HL-60/S4 treated with phorbol 12-myristate 13-acetate at 8.2 ng/mL for 4 days and 3 days (cell line): ENCODE measurements around the gene RNF26.

Experiments
- in situ Hi-C: fragments of 300-500 bp; cut with MboI; formaldehyde crosslinking; loops from 2 replicates; pipeline ENCODE4 v1.15.0; 2022; ENCODE audit warnings: low sequenced_read_pairs

Gene RNF26

GRCh38 chr11:119335091-119335654 is 846 bp downstream of the RNF26 start:
- in situ Hi-C loops = no loop called here

DNA sequence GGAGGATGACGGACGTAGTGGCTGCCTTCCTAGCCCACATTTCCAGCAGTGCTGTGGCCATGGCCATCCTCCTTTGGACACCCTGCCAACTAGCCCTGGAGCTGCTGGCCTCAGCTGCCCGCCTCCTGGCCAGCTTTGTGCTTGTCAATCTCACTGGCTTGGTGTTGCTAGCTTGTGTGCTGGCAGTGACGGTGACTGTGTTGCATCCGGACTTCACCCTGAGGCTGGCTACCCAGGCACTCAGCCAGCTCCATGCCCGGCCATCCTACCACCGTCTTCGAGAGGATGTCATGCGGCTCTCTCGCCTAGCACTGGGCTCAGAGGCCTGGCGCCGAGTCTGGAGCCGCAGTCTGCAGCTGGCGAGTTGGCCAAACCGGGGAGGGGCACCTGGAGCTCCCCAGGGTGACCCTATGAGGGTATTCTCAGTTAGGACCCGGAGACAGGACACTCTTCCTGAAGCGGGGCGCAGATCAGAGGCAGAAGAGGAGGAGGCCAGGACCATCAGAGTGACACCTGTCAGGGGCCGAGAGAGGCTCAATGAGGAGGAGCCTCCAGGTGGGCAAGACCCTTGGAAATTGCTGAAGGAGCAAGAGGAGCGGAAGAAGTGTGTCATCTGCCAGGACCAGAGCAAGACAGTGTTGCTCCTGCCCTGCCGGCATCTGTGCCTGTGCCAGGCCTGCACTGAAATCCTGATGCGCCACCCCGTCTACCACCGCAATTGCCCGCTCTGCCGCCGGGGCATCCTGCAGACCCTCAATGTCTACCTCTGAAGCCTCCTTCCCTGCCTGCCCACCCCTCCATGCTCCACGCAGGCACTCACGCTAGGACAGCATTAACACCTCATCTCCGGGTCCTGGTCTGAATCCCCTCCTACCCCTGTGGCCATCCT is 1.6 kb downstream of the RNF26 start:
- in situ Hi-C loops = no loop called here

GRCh38 chr11:119336744-119337469 is 2.6 kb downstream of the RNF26 start:
- in situ Hi-C loops = no loop called here

DNA sequence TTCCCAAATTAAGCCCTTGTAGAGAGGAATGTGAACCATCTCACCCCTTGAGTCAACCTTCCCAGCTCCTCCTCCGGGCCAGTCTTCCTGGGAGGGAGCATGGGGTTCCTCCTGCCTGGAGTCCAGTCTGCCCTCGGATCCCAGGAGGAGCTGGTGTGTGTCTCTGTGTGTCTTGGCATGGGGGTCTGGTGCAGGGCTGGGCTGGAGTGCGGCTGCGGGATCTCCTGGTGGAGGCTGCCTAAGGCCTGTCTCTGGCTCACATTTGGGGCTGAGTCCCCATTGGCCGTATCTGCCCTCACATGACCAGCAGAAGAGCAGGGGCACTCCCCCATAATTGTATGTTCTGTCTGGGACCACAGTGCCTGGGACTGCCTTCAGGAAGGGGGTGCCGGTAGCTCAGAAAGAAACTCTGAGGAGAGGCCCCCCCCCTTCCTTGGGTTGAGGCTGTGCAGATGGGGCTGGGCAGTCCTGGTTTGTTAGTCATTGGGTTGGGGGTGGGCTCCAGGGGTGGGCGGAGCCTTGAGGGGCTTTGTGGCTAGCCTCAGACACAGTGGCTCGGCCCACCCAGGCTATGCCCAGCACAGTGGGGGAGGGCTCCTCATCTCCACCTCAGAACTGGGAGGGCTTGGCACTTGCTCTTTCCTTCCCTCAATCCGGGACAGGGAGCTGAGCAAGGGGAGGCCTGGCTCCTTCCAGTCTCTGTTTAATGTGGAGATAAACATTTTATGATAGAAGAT is 3.4 kb downstream of the RNF26 start:
- in situ Hi-C loops = no loop called here

- in situ Hi-C loops = no loop called here
These were observed 4.1 kb downstream of the RNF26 start for GRCh38 chr11:119338318-119338890.

- in situ Hi-C loops = no loop called here
These were observed 4.8 kb downstream of the RNF26 start for GRCh38 chr11:119338965-119339588.

- in situ Hi-C loops = no loop called here
These were observed 5.4 kb downstream of the RNF26 start for GRCh38 chr11:119339589-119340334.

GRCh38 chr11:119340335-119341221 is 6.3 kb downstream of the RNF26 start, which contains the start of gene C1QTNF5:
Gene C1QTNF5 (minus strand): TSS chr11:119340883. CDS start chr11:119340397, 486 bp downstream.
- in situ Hi-C loops = no loop called here

GRCh38 chr11:119341222-119342022 is 7.1 kb downstream of the RNF26 start:
- in situ Hi-C loops = no loop called here

GRCh38 chr11:119342023-119342300 is 7.6 kb downstream of the RNF26 start:
- in situ Hi-C loops = no loop called here

- in situ Hi-C loops = no loop called here
These were observed 8.2 kb downstream of the RNF26 start for GRCh38 chr11:119342362-119343130.

DNA sequence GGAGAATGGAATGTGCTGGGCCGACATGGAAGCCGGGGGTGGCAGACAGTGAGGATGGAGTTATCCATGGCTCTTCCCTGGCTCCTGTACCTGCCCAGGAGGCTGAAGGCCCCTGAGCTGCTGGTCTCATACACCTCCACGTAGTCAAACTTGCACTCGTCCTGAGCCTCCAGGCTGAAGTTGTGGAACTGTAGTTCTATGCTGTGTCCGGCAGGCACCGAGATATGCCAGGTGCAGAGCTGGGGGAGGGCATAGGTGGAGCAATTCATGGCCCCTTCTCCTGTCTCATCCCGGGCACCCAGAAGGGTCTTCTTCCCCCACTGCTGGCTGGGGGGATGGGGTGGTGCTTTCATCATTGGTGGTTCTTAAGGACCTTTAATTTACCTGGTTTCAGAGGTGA is 9.4 kb downstream of the RNF26 start:
- in situ Hi-C loops = no loop called here

GRCh38 chr11:119344291-119345010 is 10.1 kb downstream of the RNF26 start:
- in situ Hi-C loops = no loop called here

GRCh38 chr11:119345685-119346084 is 11.4 kb downstream of the RNF26 start:
- in situ Hi-C loops = no loop called here

DNA sequence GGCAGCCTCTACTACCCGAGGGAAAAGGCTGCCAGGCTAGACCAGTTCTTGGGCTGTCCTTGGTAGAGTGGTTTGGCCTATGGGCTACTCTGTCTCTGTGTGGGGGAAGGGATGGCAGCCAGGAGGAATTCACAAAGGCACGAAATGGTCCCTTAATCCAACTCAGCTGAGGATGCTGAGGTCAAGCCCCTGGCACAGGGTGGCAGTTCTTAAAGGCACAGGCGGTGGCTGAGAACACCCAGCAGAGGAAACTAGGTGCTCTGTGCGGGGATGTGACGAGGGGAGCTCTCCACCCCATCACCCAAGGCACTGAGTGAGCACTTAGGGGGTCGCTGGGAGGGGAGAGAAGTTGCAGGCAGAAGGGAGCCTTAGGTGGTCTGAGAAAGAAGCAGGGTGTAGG is 12.3 kb downstream of the RNF26 start, which contains the start of gene MFRP:
MFRP (minus strand) TSS at position 101 of the 400 bp plus-strand sequence. CDS start 192 bp downstream, outside the sequence.
- in situ Hi-C loops = no loop called here

DNA sequence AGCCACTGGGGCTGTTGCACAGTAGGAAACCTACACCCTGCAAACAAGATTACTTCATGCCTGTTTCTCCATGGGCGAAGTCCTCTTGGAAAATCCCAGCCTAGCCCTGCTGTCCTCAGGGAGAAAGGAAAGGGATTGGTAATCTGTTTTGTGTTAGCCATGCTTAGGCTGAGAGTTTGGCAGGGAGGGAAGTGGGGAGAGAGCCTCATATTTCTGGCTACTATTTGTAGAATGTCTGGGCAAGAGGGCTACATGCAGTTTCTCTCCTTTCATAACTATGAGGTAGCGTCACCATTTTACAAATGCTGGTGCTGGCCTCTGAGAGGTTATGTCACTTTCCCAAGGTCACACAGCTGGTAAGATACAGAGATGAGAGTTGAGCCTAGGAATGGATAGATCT is 12.9 kb downstream of the RNF26 start:
- in situ Hi-C loops = no loop called here
